IMR-90 (cell line): ENCODE data around the gene SP140. TPM values are rescaled to one million over a fixed set of nuclear protein-coding genes. Genes with fewer than 3 reads are reported as not detected.

Experiments used
- ATAC-seq: fragments of 200-7000 bp; cut with Tn5 transposase; 2 replicates; pipeline ENCODE4 v1.9.1; 2020; ENCODE audit warnings: low read depth, mild to moderate bottlenecking, moderate library complexity
- BruUV-seq: library from RNA; stranded (reverse); fragments of 400-500 nt; replicated peaks from 2 replicates; lab custom pipeline; 2021; lab: Mats Ljungman, UMichigan
- CTCF ChIA-PET: fragments of 300-600 bp; formaldehyde crosslinking; extraction: SDS; loops from one replicate; lab custom pipeline; 2021; ENCODE audit warnings: antibody characterized with exemption; lab: Yijun Ruan, JAX
- POLR2A ChIA-PET: fragments of 300-600 bp; sonication (Branson Sonifier 250); formaldehyde crosslinking; loops from one replicate; lab custom pipeline; 2022; ENCODE audit warnings: antibody characterized with exemption; ENCODE audit not compliant: unreplicated experiment; lab: Charles Lee
- DNase-seq: peaks from one replicate; pipeline ENCODE4 v3.0.0; 2013
- H2AFZ ChIP-seq: replicated peaks from 2 replicates; pipeline ENCODE3; 2013; ENCODE audit warnings: low read length, mild to moderate bottlenecking; ENCODE audit not compliant: poor library complexity
- H2AK5ac ChIP-seq: 2 replicates; pipeline ENCODE4 v1.6.1; 2013; ENCODE audit warnings: low read depth, low read length, inconsistent platforms
- H2AK9ac ChIP-seq: replicated peaks from 2 replicates; pipeline ENCODE3; 2013; ENCODE audit warnings: mild to moderate bottlenecking, low read depth, low read length, moderate library complexity; ENCODE audit not compliant: poor library complexity
- H2BK120ac ChIP-seq: 2 replicates; pipeline ENCODE4 v1.6.1; 2013; ENCODE audit warnings: low read depth, low read length, inconsistent platforms
- H2BK15ac ChIP-seq: 3 replicates; pipeline ENCODE4 v1.6.1; 2013; ENCODE audit warnings: low read depth, low read length, inconsistent platforms
- H2BK20ac ChIP-seq: 2 replicates; pipeline ENCODE4 v1.6.1; 2013; ENCODE audit warnings: low read depth, mild to moderate bottlenecking, inconsistent platforms, low read length, moderate library complexity
- H2BK5ac ChIP-seq: 2 replicates; pipeline ENCODE4 v1.6.1; 2013; ENCODE audit warnings: mild to moderate bottlenecking, low read depth, low read length, inconsistent platforms; ENCODE audit not compliant: poor library complexity, severe bottlenecking
- H3K14ac ChIP-seq: replicated peaks from 2 replicates; pipeline ENCODE4 v1.6.1; 2013; ENCODE audit warnings: low read depth, low read length, inconsistent platforms
- H3K18ac ChIP-seq: 2 replicates; pipeline ENCODE4 v1.6.1; 2013; ENCODE audit warnings: low read depth, low read length, control low read depth
- H3K23ac ChIP-seq: 2 replicates; pipeline ENCODE4 v1.6.1; 2013; ENCODE audit warnings: low read depth, low read length, inconsistent platforms
- H3K27ac ChIP-seq: 2 replicates; pipeline ENCODE4 v1.5.1; 2013; ENCODE audit warnings: mild to moderate bottlenecking, control low read depth, low read length; ENCODE audit not compliant: insufficient read depth
- H3K27me3 ChIP-seq: 2 replicates; pipeline ENCODE4 v1.6.1; 2013; ENCODE audit warnings: low read length; ENCODE audit not compliant: control insufficient read depth, insufficient read depth
- H3K36me3 ChIP-seq: 2 replicates; pipeline ENCODE4 v1.6.1; 2013; ENCODE audit warnings: low read length, mixed read lengths; ENCODE audit not compliant: control insufficient read depth, insufficient read depth
- H3K4ac ChIP-seq: 2 replicates; pipeline ENCODE4 v1.6.1; 2013; ENCODE audit warnings: low read depth, low read length, inconsistent platforms
- H3K4me1 ChIP-seq: 2 replicates; pipeline ENCODE4 v1.6.1; 2013; ENCODE audit warnings: low read length, mixed read lengths; ENCODE audit not compliant: control insufficient read depth, insufficient read depth
- H3K4me2 ChIP-seq: 2 replicates; pipeline ENCODE4 v1.6.1; 2013; ENCODE audit warnings: low read depth, mild to moderate bottlenecking, control low read depth, low read length, moderate library complexity
- H3K4me3 ChIP-seq: 2 replicates; pipeline ENCODE4 v1.5.1; 2013; ENCODE audit warnings: low read depth, mild to moderate bottlenecking, control low read depth, low read length, moderate library complexity; ENCODE audit not compliant: insufficient read depth
- H3K56ac ChIP-seq: 2 replicates; pipeline ENCODE4 v1.6.1; 2013; ENCODE audit warnings: low read length, inconsistent platforms; ENCODE audit not compliant: insufficient read depth; ENCODE audit errors: extremely low read depth
- H3K79me1 ChIP-seq, 2 experiments: 2 replicates each; pipeline ENCODE4 v1.6.1; 2013; ENCODE audit warnings: low read length in 2 of 2, inconsistent platforms in 1 of 2, low read depth in 1 of 2
- H3K9ac ChIP-seq: 2 replicates; pipeline ENCODE4 v1.6.1; 2013; ENCODE audit warnings: low read depth, low read length, control low read depth
- H3K9me1 ChIP-seq: 2 replicates; pipeline ENCODE4 v1.6.1; 2013; ENCODE audit warnings: low read length, inconsistent platforms; ENCODE audit not compliant: insufficient read depth
- H3K9me3 ChIP-seq: 2 replicates; pipeline ENCODE4 v1.6.1; 2013; ENCODE audit warnings: low read length; ENCODE audit not compliant: control insufficient read depth, insufficient read depth
- H4K20me1 ChIP-seq: 2 replicates; pipeline ENCODE4 v1.6.1; 2013; ENCODE audit warnings: low read length, inconsistent platforms; ENCODE audit not compliant: insufficient read depth
- H4K5ac ChIP-seq: 2 replicates; pipeline ENCODE4 v1.6.1; 2013; ENCODE audit warnings: mild to moderate bottlenecking, low read depth, low read length, control low read depth
- H4K8ac ChIP-seq, 2 experiments: 2 replicates each; pipeline ENCODE4 v1.6.1; 2013; ENCODE audit warnings: low read depth in 2 of 2, low read length in 2 of 2, control low read depth in 1 of 2, inconsistent platforms in 1 of 2
- H4K91ac ChIP-seq: 2 replicates; pipeline ENCODE4 v1.6.1; 2013; ENCODE audit warnings: low read depth, low read length, inconsistent platforms; ENCODE audit not compliant: insufficient read depth
- CEBPB ChIP-seq: IDR thresholded peaks from 2 replicates; pipeline ENCODE4 v1.6.1; 2012; ENCODE audit warnings: low read depth, low read length, improper control_type of control experiment
- FOS ChIP-seq: fragments of 150-350 bp; IDR thresholded peaks from 2 replicates; pipeline ENCODE4 v1.6.1; 2016; ENCODE audit warnings: low read depth, low read length
- MAZ ChIP-seq: IDR thresholded peaks from 2 replicates; pipeline ENCODE4 v1.6.1; 2012; ENCODE audit warnings: low read depth, mild to moderate bottlenecking, low read length, improper control_type of control experiment, moderate library complexity, borderline replicate concordance
- MXI1 ChIP-seq: IDR thresholded peaks from 2 replicates; pipeline ENCODE4 v1.6.1; 2012; ENCODE audit warnings: low read depth, mild to moderate bottlenecking, low read length, moderate library complexity, borderline replicate concordance
- POLR2A ChIP-seq: IDR thresholded peaks from 2 replicates; pipeline ENCODE4 v1.6.1; 2012; ENCODE audit warnings: mild to moderate bottlenecking, low read depth, low read length
- RAD21 ChIP-seq: IDR thresholded peaks from 2 replicates; pipeline ENCODE4 v1.6.1; 2012; ENCODE audit warnings: low read length, improper control_type of control experiment
- WGBS, 2 experiments: methylation state at CpG; one replicate each; pipeline versions ENCODE4 v1.1.5 to v1.1.7; 2013; ENCODE audit warnings: missing lambda C conversion rate in 2 of 2; ENCODE audit not compliant: insufficient read length in 1 of 2; ENCODE audit errors: extremely low coverage in 2 of 2; 5-methylcytosine and 5-hydroxymethylcytosine counted together
- dilution Hi-C: fragments of 300-500 bp; cut with HindIII; formaldehyde crosslinking; loops from one replicate; pipeline ENCODE4 v1.14.3; 2018; ENCODE audit warnings: low sequenced_read_pairs; ENCODE audit not compliant: unreplicated experiment
- in situ Hi-C: fragments of 300-500 bp; cut with MboI; formaldehyde crosslinking; loops from 3 replicates; pipeline ENCODE4 v1.14.3; 2019; ENCODE audit warnings: low sequenced_read_pairs, inconsistent platforms, mixed read lengths
- intact Hi-C: fragments of 100-400 bp; cut with micrococcal nuclease; formaldehyde crosslinking; loops from 2 replicates; pipeline ENCODE4 v1.10.0; 2022
- polyA plus RNA-seq, 3 experiments: library from polyadenylated mRNA; depleted of rRNA; stranded (reverse); fragments of >200 nt; gene quantifications; 2 replicates each; pipeline ENCODE4 v1.2.3, GENCODE V29; 2012; ENCODE audit warnings: low replicate concordance in 1 of 3
- total RNA-seq: library from RNA; depleted of rRNA; stranded (reverse); fragments of >200 nt; gene quantifications from 2 replicates; pipeline ENCODE4 v1.2.3, GENCODE V29; 2012
- TF ChIP-seq, protein P1 (sequence below): fragments of 150-350 bp; IDR thresholded peaks from 2 replicates; pipeline ENCODE4 v1.6.1; 2017; ENCODE audit warnings: mild to moderate bottlenecking, antibody characterized with exemption, low read length, low read depth
- TF ChIP-seq, protein P2 (sequence below): fragments of 150-350 bp; IDR thresholded peaks from 2 replicates; pipeline ENCODE4 v1.6.1; 2016; ENCODE audit warnings: low read depth, mild to moderate bottlenecking, low read length, moderate library complexity, borderline replicate concordance

Gene SP140
- total and polyA plus RNA-seq, 2 of the 4 experiments (the other 2 are of a cell fraction) = 1.4 TPM

DNA sequence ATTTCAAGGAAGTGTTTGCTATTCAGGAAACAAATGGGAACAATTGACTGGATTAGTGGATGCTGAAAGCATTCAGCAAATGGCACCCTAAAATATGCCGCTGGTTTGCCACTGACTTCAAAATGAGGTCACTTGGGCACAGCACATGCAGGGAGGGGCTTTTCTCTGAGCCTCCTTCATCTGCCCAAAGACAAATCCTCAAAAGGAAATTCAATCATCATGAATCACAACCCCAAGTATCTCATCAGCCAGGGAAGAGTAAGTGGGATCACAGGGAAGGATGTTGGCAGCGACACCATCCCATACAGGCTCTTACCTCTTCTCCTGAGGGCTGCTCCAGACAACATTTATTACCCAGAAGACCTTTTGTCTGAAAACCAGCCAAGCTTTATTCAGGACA, 87.1 kb downstream of the SP140 start:
- Histone ChIP-seq H3K4me3 (no peak overlapping the region), H2AK9ac (no peak overlapping the region), H4K5ac (no peak overlapping the region), H4K8ac (no peak overlapping the region), H3K27ac (no peak overlapping the region), H4K20me1 (no peaks in the 10 kb centered on the region), H2AK5ac (no peak overlapping the region), H3K18ac (no peak overlapping the region), H3K27me3 (no peaks in the 10 kb centered on the region), H3K4me1 (peaks cover 2% of the 10 kb centered on the region; the same call in 1 of the 2 replicates), H3K9ac (no peak overlapping the region), H2BK15ac (no peak overlapping the region), H2BK20ac (no peak overlapping the region), H3K9me3 (no peaks in the 10 kb centered on the region), H2AFZ (no peak overlapping the region), H3K4ac (no peak overlapping the region), H2BK120ac (no peak overlapping the region), H3K23ac (no peak overlapping the region), H3K4me2 (no peak overlapping the region), H3K14ac (no peak overlapping the region), H2BK5ac (no peak overlapping the region), H4K91ac (no peak overlapping the region), H3K79me1 (no peaks in the 10 kb centered on the region), H3K9me1 (peaks cover 2% of the 10 kb centered on the region; the same call in 1 of the 2 replicates), H3K56ac (no peak overlapping the region), H3K36me3 (no peaks in the 10 kb centered on the region)
- POLR2A ChIA-PET = no interaction called here
- no peak for ATAC-seq
- BruUV-seq = no TSS peak
- dilution Hi-C loops (no loop called here), in situ Hi-C loops (no loop called here), intact Hi-C loops (no loop called here)
- no CpG with 5 or more reads among the region's 2 CpGs for WGBS, 2 experiments
- TF ChIP-seq CEBPB (no peak), FOS (no peak), MXI1 (no peak), RAD21 (no peak), MAZ (no peak), POLR2A (no peak)
- TF ChIP-seq, protein P1, sequence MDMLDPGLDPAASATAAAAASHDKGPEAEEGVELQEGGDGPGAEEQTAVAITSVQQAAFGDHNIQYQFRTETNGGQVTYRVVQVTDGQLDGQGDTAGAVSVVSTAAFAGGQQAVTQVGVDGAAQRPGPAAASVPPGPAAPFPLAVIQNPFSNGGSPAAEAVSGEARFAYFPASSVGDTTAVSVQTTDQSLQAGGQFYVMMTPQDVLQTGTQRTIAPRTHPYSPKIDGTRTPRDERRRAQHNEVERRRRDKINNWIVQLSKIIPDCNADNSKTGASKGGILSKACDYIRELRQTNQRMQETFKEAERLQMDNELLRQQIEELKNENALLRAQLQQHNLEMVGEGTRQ = no peak
- TF ChIP-seq, protein P2, sequence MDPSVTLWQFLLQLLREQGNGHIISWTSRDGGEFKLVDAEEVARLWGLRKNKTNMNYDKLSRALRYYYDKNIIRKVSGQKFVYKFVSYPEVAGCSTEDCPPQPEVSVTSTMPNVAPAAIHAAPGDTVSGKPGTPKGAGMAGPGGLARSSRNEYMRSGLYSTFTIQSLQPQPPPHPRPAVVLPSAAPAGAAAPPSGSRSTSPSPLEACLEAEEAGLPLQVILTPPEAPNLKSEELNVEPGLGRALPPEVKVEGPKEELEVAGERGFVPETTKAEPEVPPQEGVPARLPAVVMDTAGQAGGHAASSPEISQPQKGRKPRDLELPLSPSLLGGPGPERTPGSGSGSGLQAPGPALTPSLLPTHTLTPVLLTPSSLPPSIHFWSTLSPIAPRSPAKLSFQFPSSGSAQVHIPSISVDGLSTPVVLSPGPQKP = no peak
- DNase-seq = peak; percentile 51
- CTCF ChIA-PET = interaction anchor here (1.0 kb wide), 1 partner anchor 304 kb away, joined by 3 read pairs; no protein-coding TSS in a partner anchor
